Adrenal gland (tissue), 5 donors: ENCODE results near the gene TAGLN3.

ENCODE experiments used
- POLR2A ChIP-seq, 2 donors: fragments of 450-650 bp; IDR thresholded peaks; one replicate each; pipeline ENCODE4 v1.6.1; 2017; ENCODE audit warnings: antibody characterized with exemption in 2 of 2, mild to moderate bottlenecking in 2 of 2, moderate library complexity in 1 of 2
- TF ChIP-seq, protein P1 (sequence below), 6 experiments: fragments of 450-650 bp in 4 of 6; fragments of 200-600 bp in 2 of 6; sonication (generic) in 1 of 6; IDR thresholded peaks; 1 replicate in 5 of 6; 2 replicates in 1 of 6; pipeline versions ENCODE4 v1.5.1 to v1.8.0; 2016 to 2021; ENCODE audit warnings: antibody characterized with exemption in 6 of 6, mild to moderate bottlenecking in 2 of 6, moderate library complexity in 1 of 6
- donor health status: DM: no; HTN: no; CAD: no.

DNA sequence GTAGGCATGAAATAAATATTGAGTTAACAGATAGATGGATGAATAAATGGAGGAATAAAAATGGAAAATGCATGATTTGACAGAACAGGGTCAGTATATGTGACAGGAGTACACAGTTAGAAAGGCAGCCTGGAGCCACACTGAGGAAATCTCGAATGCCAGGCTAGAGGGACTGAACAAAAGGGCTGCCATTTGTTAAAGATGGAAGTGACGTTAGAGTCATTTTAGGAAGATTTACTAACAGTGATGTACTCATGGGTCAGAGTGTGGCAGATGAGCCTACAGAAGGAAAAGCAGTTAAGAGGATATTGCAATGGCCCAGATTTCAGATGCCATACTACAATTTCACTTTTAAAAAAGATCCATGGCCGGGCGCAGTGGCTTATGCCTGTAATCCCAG is 28.4 kb downstream of the TAGLN3 start:
- TF ChIP-seq, protein P1, sequence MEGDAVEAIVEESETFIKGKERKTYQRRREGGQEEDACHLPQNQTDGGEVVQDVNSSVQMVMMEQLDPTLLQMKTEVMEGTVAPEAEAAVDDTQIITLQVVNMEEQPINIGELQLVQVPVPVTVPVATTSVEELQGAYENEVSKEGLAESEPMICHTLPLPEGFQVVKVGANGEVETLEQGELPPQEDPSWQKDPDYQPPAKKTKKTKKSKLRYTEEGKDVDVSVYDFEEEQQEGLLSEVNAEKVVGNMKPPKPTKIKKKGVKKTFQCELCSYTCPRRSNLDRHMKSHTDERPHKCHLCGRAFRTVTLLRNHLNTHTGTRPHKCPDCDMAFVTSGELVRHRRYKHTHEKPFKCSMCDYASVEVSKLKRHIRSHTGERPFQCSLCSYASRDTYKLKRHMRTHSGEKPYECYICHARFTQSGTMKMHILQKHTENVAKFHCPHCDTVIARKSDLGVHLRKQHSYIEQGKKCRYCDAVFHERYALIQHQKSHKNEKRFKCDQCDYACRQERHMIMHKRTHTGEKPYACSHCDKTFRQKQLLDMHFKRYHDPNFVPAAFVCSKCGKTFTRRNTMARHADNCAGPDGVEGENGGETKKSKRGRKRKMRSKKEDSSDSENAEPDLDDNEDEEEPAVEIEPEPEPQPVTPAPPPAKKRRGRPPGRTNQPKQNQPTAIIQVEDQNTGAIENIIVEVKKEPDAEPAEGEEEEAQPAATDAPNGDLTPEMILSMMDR (IDR thresholded peaks at IDR 0.05) = no peak
- TF ChIP-seq POLR2A (IDR thresholded peaks at IDR 0.05) = no peak
